ENCODE results near the gene ACOXL.

ACOXL gene

DNA sequence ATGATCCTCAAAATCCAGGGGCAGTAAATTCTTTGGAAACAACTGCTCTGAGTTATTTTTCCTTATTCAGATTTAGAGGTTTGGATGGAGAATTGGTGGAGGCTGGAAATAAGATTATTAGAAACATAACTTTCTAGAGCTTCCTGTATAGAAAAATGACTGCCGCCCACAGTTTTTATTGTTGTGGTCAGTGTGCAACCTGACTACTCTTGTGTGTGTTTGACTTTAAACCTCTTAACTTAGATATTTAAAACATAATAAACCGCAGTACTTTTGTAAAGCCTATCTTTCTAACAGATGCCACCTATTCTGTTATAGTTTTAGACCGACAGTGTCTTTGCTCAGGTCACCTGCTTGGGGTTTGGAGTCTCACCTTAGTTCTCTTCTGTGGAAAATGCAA, 272.9 kb downstream of the ACOXL start:
- Histone ChIP-seq H3K14ac (ENCODE audit: low read length in 2 of 2) (no peak overlapping the region), H2BK12ac (ENCODE audit: low read length in 2 of 2) (no peak overlapping the region), H3K4me2 (ENCODE audit: low read length, poor library complexity, severe bottlenecking) (no peak overlapping the region), H3K4ac (ENCODE audit: low read depth in 1 of 2, low read length in 2 of 2) (no peak overlapping the region), H3K4me3 (ENCODE audit: insufficient read depth in 1 of 2, low read depth in 1 of 2, low read length in 2 of 2) (no peak overlapping the region), H3K9ac (ENCODE audit: low read length) (no peak overlapping the region), H3K4me1 (ENCODE audit: control insufficient read depth, insufficient read depth, low read depth, low read length) (no peaks in the 10 kb centered on the region), H2BK15ac (ENCODE audit: low read depth, poor library complexity, severe bottlenecking) (no peak overlapping the region), H4K8ac (ENCODE audit: low read length) (no peak overlapping the region), H3K18ac (ENCODE audit: low read depth in 1 of 2, low read length in 2 of 2) (no peak overlapping the region), H3K23ac (ENCODE audit: low read length in 2 of 2) (no peak overlapping the region), H3K79me1 (replicated peaks; ENCODE audit: low read length, poor library complexity, severe bottlenecking) (no peaks in the 10 kb centered on the region), H2AK5ac (ENCODE audit: low read length, severe bottlenecking) (no peak overlapping the region), H2BK120ac (ENCODE audit: low read depth, low read length) (no peak overlapping the region), H2BK5ac (ENCODE audit: low read depth, low read length, poor library complexity, severe bottlenecking) (no peak overlapping the region), H2AFZ (ENCODE audit: low read depth, low read length) (no peak overlapping the region), H4K91ac (ENCODE audit: low read length) (no peak overlapping the region), H3K9me3 (ENCODE audit: control insufficient read depth, low read length) (no peaks in the 10 kb centered on the region), H3K27me3 (ENCODE audit: control insufficient read depth in 1 of 2, insufficient read depth in 1 of 2, low read length in 2 of 2) (peaks cover 33 to 44% of the 10 kb centered on the region in 2 experiments), H3K36me3 (ENCODE audit: control insufficient read depth in 1 of 2, insufficient read depth in 2 of 2, low read depth in 1 of 2, low read length in 2 of 2) (no peaks in the 10 kb centered on the region), H3K27ac (ENCODE audit: low read length, poor library complexity, severe bottlenecking) (no peak overlapping the region)
- 98% methylated on average over 2 of the region's 3 CpGs for WGBS
- DNase-seq = no peak

GRCh38 chr2:111005821-111006220, 273.4 kb downstream of the ACOXL start:
- H3K9me3 ChIP-seq (ENCODE audit: control insufficient read depth, low read length) = peaks cover 3% of the 10 kb centered on the region
- no peak overlapping the region for H3K14ac ChIP-seq (ENCODE audit: low read length in 2 of 2)
- no peak overlapping the region for H2AFZ ChIP-seq (ENCODE audit: low read depth, low read length)
- no peak overlapping the region for H3K4me2 ChIP-seq (ENCODE audit: low read length, poor library complexity, severe bottlenecking)
- peaks cover 28 to 40% of the 10 kb centered on the region in 2 experiments for H3K27me3 ChIP-seq (ENCODE audit: control insufficient read depth in 1 of 2, insufficient read depth in 1 of 2, low read length in 2 of 2)
- H3K18ac ChIP-seq (ENCODE audit: low read depth in 1 of 2, low read length in 2 of 2) = no peak overlapping the region
- H4K8ac ChIP-seq (ENCODE audit: low read length) = no peak overlapping the region
- H4K91ac ChIP-seq (ENCODE audit: low read length) = no peak overlapping the region
- no peaks in the 10 kb centered on the region for H3K36me3 ChIP-seq (ENCODE audit: control insufficient read depth in 1 of 2, insufficient read depth in 2 of 2, low read depth in 1 of 2, low read length in 2 of 2)
- 91% methylated on average over 4 of the region's 4 CpGs for WGBS
- no peaks in the 10 kb centered on the region for H3K79me1 ChIP-seq (replicated peaks; ENCODE audit: low read length, poor library complexity, severe bottlenecking)
- no peak overlapping the region for H2BK15ac ChIP-seq (ENCODE audit: low read depth, poor library complexity, severe bottlenecking)
- no peak overlapping the region for H3K4me3 ChIP-seq (ENCODE audit: insufficient read depth in 1 of 2, low read depth in 1 of 2, low read length in 2 of 2)
- no peak overlapping the region for H3K4ac ChIP-seq (ENCODE audit: low read depth in 1 of 2, low read length in 2 of 2)
- no peak overlapping the region for H2AK5ac ChIP-seq (ENCODE audit: low read length, severe bottlenecking)
- no peak overlapping the region for H2BK120ac ChIP-seq (ENCODE audit: low read depth, low read length)
- H3K27ac ChIP-seq (ENCODE audit: low read length, poor library complexity, severe bottlenecking) = no peak overlapping the region
- H3K4me1 ChIP-seq (ENCODE audit: control insufficient read depth, insufficient read depth, low read depth, low read length) = no peaks in the 10 kb centered on the region
- H2BK5ac ChIP-seq (ENCODE audit: low read depth, low read length, poor library complexity, severe bottlenecking) = no peak overlapping the region
- no peak for DNase-seq
- no peak overlapping the region for H3K23ac ChIP-seq (ENCODE audit: low read length in 2 of 2)
- H2BK12ac ChIP-seq (ENCODE audit: low read length in 2 of 2) = no peak overlapping the region
- H3K9ac ChIP-seq (ENCODE audit: low read length) = no peak overlapping the region

- Histone ChIP-seq H2BK15ac (ENCODE audit: low read depth, poor library complexity, severe bottlenecking) (no peak overlapping the region), H3K23ac (ENCODE audit: low read length in 2 of 2) (no peak overlapping the region), H3K9me3 (ENCODE audit: control insufficient read depth, low read length) (peaks cover 14% of the 10 kb centered on the region), H3K4ac (ENCODE audit: low read depth in 1 of 2, low read length in 2 of 2) (no peak overlapping the region), H3K27ac (ENCODE audit: low read length, poor library complexity, severe bottlenecking) (no peak overlapping the region), H4K91ac (ENCODE audit: low read length) (no peak overlapping the region), H2BK120ac (ENCODE audit: low read depth, low read length) (no peak overlapping the region), H3K79me1 (replicated peaks; ENCODE audit: low read length, poor library complexity, severe bottlenecking) (no peaks in the 10 kb centered on the region), H3K4me2 (ENCODE audit: low read length, poor library complexity, severe bottlenecking) (no peak overlapping the region), H4K8ac (ENCODE audit: low read length) (no peak overlapping the region), H3K18ac (ENCODE audit: low read depth in 1 of 2, low read length in 2 of 2) (no peak overlapping the region), H3K36me3 (ENCODE audit: control insufficient read depth in 1 of 2, insufficient read depth in 2 of 2, low read depth in 1 of 2, low read length in 2 of 2) (no peaks in the 10 kb centered on the region), H3K14ac (ENCODE audit: low read length in 2 of 2) (no peak overlapping the region), H3K9ac (ENCODE audit: low read length) (no peak overlapping the region), H2AK5ac (ENCODE audit: low read length, severe bottlenecking) (no peak overlapping the region), H2BK5ac (ENCODE audit: low read depth, low read length, poor library complexity, severe bottlenecking) (no peak overlapping the region), H2BK12ac (ENCODE audit: low read length in 2 of 2) (no peak overlapping the region), H3K4me1 (ENCODE audit: control insufficient read depth, insufficient read depth, low read depth, low read length) (no peaks in the 10 kb centered on the region), H2AFZ (ENCODE audit: low read depth, low read length) (no peak overlapping the region), H3K27me3 (ENCODE audit: control insufficient read depth in 1 of 2, insufficient read depth in 1 of 2, low read length in 2 of 2) (peaks cover 18 to 32% of the 10 kb centered on the region in 2 experiments), H3K4me3 (ENCODE audit: insufficient read depth in 1 of 2, low read depth in 1 of 2, low read length in 2 of 2) (no peak overlapping the region)
- DNase-seq = no peak
- over 99% methylated on average over 4 of the region's 7 CpGs for WGBS
Observed at GRCh38 chr2:111007757-111008688, 275.6 kb downstream of the ACOXL start.

DNA sequence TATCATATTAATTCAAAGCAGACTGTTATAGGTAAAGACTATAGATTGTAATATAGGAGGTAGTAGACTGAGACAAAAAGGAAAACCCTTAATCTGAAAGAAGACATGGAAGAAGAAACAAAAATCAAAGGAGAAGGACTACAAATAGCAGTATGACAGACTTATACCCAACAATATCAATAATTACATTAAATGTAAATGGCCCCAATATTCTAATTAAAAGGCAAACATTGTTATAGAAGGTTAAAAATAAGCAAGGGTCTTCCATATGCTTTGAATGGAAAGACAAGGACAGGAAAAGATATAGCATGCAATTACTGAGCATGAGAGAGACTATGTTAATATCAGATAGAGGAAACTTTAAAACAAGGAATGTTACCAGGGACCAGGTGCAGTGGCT, 278.8 kb downstream of the ACOXL start:
- no peak overlapping the region for H2BK15ac ChIP-seq (ENCODE audit: low read depth, poor library complexity, severe bottlenecking)
- no peak overlapping the region for H4K91ac ChIP-seq (ENCODE audit: low read length)
- H2AFZ ChIP-seq (ENCODE audit: low read depth, low read length) = no peak overlapping the region
- no peak overlapping the region for H2BK120ac ChIP-seq (ENCODE audit: low read depth, low read length)
- no peak overlapping the region for H3K4me3 ChIP-seq (ENCODE audit: insufficient read depth in 1 of 2, low read depth in 1 of 2, low read length in 2 of 2)
- no peaks in the 10 kb centered on the region for H3K4me1 ChIP-seq (ENCODE audit: control insufficient read depth, insufficient read depth, low read depth, low read length)
- H3K18ac ChIP-seq (ENCODE audit: low read depth in 1 of 2, low read length in 2 of 2) = no peak overlapping the region
- H3K4me2 ChIP-seq (ENCODE audit: low read length, poor library complexity, severe bottlenecking) = no peak overlapping the region
- no peak overlapping the region for H3K9ac ChIP-seq (ENCODE audit: low read length)
- no peak overlapping the region for H3K14ac ChIP-seq (ENCODE audit: low read length in 2 of 2)
- no peak overlapping the region for H3K23ac ChIP-seq (ENCODE audit: low read length in 2 of 2)
- no peak for DNase-seq
- no peaks in the 10 kb centered on the region for H3K79me1 ChIP-seq (replicated peaks; ENCODE audit: low read length, poor library complexity, severe bottlenecking)
- no peak overlapping the region for H3K27ac ChIP-seq (ENCODE audit: low read length, poor library complexity, severe bottlenecking)
- no peak overlapping the region for H2BK5ac ChIP-seq (ENCODE audit: low read depth, low read length, poor library complexity, severe bottlenecking)
- H3K4ac ChIP-seq (ENCODE audit: low read depth in 1 of 2, low read length in 2 of 2) = no peak overlapping the region
- no peaks in the 10 kb centered on the region for H3K36me3 ChIP-seq (ENCODE audit: control insufficient read depth in 1 of 2, insufficient read depth in 2 of 2, low read depth in 1 of 2, low read length in 2 of 2)
- H2AK5ac ChIP-seq (ENCODE audit: low read length, severe bottlenecking) = no peak overlapping the region
- H3K27me3 ChIP-seq (ENCODE audit: control insufficient read depth in 1 of 2, insufficient read depth in 1 of 2, low read length in 2 of 2) = peaks cover 10 to 16% of the 10 kb centered on the region in 2 experiments
- H3K9me3 ChIP-seq (ENCODE audit: control insufficient read depth, low read length) = peaks cover 19% of the 10 kb centered on the region
- no peak overlapping the region for H4K8ac ChIP-seq (ENCODE audit: low read length)
- no peak overlapping the region for H2BK12ac ChIP-seq (ENCODE audit: low read length in 2 of 2)

Measured in mesenchymal stem cell (in vitro differentiated cells and primary cell).